Activated naive CD8-positive, alpha-beta T cell treated with anti-CD3 and anti-CD28 coated beads, Interleukin-2, amount 50 U/mL, for 16 hours (primary cell): Measurements from ENCODE around the gene FGF12.
"Not testable (repeated sequence)": the region's sequence is repeated elsewhere in the genome, so short reads cannot be mapped to it uniquely, and the experiment has no call there.

Experiments
- DNase-seq: peaks from one replicate; pipeline ENCODE4 v3.0.0-alpha.2; 2020; ENCODE audit warnings: low read depth, low spot score

The FGF12 gene

DNA sequence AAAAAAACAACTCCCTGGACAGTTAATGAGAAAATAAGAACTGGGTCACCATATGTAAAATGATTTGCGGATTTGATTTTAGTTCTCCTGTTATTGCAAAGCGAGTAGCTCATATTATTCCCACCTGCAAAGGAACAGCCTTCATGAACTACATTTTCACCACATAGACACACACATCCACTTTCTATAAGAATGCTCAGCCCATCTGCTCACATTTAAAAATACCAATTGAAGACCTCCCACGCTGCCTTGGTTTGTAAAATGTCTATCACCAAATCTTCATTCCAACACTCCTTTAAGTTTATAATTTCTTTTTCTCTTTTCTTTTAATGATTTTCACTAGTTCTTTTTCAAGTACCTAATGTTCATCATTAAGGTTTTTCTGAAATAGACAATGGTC lies 148.6 kb downstream of the FGF12 start:
- DNase-seq = no peak

DNA sequence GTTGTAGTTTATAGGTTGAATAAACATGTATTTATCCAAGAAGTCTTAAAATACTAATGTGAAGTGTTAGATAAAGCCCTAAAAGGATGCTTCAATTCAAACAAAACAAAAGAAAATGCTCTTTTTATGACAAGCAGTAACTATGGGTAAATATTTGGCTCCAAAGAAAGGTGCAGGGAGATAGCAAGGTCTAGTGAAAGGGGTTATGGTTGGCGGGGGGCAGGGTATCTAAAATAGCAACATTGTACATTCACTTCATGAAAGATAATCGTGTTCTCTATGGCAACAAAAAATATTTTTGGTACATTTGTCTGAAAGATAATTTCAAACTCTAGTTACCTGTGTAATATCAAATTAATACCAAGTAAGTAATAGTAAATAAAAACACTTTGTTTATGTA lies 149.5 kb downstream of the FGF12 start:
- DNase-seq = no peak

DNA sequence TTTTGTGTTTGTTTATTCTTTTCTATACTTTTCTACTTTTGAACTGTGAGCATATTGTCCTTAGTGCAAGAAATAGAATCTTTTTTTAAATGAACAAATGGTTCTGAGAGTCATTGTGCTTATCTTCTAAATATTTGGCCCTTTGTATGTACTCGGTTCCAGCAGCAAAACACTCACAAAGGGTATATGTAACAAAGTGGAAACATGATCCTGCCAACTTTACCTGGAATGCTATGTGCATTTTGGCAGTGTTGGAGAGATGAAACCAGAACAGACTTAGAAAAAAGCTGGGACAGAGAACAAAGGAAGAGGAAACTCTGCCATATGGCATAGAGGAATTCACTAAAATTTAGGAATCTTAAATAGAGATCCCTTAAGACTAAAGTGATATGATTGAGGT lies 150.1 kb downstream of the FGF12 start:
- DNase-seq = no peak

DNA sequence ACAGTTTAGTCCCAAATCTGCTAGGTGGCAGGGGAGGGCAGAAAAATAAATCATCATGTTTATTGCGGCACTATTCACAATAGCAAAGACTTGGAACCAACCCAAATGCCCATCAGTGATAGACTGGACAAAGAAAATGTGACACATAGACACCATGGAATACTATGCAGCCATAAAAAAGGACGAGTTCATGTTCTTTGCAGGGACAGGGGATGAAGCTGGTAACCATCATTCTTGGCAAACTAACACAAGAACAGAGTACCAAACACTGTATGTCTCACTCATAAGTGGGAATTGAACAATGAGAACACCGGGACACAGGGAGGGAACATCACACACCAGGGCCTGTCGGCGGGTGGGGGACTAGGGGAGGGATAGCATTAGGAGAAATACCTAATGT lies 150.6 kb downstream of the FGF12 start:
- DNase-seq = not testable (repeated sequence)

DNA sequence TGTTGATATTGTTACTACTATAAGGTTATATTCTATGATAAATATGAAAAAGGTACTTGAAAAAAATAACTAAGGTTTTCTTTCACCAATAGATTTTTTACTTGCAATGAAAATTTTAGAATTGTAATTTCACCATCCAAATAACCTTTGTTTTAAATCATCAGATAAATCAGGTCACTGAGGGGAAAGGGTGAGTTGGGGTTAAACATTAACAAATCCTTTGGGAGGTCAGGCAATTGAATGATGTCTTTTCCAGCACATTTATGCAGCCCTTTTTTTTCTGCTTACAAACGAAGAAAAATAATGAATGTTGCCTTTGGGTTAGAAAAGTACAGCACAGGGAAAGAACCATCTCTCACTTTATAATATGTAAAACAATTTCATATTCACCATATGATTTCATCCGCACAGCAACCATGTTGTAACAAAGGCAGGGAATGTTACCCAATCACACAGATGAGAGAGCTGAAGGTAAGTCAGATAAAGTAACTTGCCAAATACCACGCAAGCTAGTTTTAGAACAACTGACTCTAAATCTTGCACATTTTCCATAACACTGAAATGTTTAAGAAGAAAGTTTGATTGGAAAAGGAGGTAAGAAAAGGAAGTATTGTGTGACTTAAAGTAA lies 151.3 kb downstream of the FGF12 start:
- DNase-seq = no peak

DNA sequence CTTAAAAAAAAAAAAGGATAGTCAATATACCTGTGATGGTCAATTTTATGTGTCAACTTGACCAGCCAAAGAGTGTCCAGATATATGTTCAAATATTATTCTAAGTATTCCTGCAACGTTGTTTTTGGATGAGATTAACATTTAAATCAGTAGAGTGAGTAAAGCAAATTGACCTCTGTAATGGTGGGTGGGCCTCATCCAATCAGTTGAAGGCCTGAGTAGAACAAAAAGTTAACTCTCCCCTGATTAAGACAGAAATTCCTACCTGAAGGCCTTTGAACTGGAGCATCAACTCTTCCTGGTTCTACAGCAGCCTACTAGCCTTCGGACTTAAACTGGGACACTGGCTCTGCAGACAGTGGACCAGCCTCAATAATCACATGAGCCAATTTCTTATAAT lies 154.1 kb downstream of the FGF12 start:
- DNase-seq = no peak

DNA sequence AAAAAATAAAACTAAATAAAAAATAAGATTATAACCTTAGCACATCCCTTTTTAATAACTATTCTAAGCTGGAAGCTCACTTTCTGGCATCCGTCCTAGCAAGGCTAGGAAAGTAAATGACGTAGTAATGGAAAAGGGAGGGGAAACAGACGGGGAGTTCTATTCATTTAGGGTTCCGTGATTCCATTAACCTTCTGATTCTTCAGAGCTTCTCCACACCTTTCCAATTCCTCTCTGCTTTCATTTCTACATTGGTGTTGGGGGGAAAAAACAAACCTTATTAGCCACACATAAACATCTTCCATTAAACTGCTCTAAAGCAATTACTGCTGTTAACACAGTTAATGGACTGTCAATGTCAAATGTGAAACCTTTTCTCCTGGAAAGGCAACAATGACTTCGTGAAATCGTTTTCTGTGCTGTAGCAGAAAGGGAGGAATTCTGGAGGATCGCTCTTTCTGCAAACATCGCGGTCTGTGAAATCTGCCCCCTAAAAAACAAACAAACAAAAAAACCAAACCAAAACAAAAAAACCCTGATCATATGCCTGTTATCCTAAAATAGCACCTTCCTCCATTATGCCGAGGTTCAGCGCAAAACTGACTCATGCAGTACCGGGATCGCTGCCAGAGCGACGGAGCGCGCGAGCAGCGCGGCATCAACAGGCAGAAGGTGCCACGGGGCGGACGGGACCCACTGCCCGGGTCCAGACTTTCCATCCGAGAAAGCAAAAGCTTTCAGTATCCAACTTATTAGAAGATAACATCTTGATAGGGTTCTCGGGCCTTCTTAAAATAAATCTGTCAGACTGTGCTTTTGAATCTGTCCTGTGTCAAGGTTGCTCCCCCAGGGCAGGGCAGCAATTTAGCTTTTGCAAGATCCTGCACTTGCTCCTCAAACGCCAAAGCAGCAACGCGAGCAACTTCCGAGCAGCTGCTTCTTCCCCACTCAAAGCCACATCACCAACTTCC lies 156.2 kb downstream of the FGF12 start:
- DNase-seq = no peak

DNA sequence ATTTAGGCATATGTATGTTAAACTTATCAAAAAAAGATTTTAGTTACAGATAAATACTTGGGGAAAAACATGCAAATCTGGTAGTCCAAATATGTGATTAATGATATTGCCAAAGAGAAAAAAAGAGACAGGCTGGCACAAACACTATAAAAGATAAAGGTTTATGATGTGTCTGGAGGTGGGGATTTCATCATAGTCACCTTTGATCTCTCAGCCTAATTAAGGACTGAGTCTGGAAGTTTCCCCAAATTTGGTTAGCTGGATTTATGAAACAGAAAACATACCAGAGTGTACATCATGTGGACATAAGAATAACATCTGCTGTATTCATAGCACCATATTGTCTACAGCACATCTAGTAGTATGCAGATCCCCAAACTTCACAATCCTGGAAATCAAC lies 157.0 kb downstream of the FGF12 start:
- DNase-seq = no peak

DNA sequence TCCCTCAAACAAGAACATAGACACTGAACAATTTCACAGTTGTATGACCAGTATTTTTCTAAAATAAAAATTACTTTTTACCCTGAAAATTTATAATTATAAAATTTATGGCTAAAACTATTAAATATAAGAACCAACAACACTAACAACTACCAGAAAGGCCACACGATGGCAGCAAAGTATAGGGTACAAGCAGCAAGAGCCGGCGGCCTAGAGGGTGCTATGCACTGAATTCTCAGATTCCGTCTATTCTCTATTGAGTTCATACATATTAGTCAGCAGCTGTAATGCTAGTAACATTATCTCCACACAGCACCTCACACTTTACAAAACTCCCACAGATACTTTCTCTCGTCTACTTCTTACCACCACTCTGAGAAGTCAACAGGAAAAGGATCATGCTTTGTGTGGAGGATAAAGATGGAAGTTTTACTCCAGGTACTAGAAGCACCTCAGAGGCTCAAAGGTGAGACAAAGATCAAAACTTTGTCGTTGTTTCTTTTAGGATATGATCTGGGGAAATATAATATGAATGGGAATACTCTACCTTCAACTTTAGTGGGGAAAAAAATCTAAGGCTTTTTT lies 160.5 kb downstream of the FGF12 start:
- peak; percentile 20 for DNase-seq

DNA sequence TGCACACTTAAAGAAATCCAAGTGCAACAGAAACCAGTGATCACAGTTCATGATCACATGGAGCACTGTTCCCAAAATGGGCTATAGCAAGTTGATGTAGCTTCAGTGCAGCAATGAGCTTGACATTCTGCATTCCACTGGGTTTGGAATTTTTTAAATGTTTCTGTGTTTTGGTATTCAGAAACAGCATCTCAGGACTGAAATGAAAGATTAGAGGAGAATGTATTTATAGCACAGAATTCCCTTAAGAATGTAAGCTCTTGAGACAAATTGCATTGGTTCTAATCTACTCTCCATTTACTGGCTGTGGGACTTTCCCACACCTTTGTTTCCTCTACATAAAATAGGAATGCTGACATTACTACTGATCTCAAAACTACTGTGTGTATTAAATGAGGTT lies 162.7 kb downstream of the FGF12 start:
- no peak for DNase-seq

DNA sequence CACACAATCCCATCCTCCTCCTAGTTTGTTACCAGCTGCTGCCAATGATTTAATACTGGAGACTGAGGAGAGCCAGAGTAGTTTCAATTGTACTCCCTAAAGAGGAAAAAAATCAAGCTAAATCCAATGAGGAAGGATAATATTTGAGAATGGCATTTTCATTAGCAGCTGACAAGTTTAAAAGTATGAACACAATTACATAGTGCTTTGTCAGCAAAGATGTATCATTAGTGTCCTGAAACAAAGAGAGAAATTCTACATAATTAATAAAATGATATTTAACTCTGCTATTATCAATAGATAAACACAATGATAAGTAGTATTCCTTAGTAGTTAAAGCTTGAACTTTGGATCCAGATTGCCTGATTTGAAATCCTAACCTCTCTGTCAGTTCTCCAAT lies 163.9 kb downstream of the FGF12 start:
- no peak for DNase-seq

DNA sequence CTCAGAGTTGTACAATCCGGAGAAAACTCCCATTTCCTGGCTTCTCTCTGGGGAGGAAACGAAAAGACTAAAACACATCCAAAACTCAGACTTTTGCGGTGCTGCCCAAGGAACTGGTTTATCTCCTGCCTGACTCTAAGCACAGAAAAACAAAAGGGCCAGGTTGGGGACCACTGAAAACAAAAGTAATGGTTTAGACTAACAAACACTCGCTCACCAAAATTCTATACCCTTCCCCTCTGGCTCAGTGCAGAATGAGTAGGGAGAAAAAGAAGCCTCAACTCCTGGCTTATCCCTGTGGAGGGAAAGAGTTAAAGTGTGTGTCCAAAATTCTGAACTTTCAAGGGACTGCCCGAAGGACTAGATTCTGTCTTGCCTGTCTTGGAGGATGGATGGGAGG lies 173.6 kb downstream of the FGF12 start:
- DNase-seq = no peak

DNA sequence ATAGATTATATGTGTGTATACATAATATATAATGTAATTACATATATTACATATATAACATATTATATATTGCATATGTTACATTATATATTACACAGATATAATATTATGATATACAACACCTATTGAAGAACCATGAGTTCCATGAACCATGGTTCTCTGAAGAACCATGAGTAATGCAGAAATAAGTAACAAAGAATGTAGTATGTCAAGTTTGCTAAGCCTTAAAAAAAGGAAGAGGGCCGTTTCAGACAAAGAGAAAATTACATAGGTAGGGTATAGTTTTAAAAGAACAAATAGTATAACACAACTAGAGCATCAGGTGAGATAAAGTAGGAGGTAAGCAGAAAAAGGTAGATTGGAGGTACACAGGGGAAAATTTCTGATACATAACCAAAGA lies 177.0 kb downstream of the FGF12 start:
- no peak for DNase-seq

DNA sequence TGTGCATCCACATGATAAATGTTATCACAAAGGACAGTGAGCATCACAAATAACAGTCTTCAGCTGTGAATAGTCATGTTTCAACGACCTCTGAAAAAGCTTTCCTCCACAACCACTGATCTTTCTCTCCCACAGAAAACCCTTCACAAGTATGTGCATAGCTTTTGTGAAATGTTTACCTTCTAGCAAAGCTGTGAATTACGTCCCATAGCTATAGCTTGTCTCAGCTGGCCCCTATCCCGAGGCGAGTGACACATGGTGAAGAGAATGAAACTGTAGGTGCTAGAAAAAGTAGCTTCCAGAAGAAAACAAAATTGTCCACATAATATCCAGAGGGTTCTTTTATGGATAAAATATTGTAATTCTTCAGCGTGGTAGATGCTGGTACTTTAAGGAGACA lies 182.0 kb downstream of the FGF12 start:
- no peak for DNase-seq

DNA sequence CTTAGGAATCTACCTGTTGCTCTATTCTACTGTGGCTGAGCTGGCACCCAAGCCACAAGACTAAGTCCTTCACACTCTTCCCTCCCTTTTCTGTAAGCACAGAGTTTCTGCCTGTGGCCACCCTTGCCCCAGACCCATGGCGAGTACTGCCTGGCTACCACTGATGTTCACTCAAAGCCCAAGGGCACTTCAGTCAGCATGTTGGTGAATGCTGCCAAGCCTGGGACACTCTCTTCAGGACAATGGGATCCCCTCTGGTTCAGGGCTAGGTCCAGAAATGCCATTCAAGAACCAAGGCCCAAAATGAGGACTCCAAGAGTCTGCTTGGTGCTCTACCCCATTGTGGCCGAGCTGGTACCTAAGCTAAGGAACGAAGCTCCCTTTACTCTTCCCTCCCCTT lies 184.2 kb downstream of the FGF12 start:
- no peak for DNase-seq

DNA sequence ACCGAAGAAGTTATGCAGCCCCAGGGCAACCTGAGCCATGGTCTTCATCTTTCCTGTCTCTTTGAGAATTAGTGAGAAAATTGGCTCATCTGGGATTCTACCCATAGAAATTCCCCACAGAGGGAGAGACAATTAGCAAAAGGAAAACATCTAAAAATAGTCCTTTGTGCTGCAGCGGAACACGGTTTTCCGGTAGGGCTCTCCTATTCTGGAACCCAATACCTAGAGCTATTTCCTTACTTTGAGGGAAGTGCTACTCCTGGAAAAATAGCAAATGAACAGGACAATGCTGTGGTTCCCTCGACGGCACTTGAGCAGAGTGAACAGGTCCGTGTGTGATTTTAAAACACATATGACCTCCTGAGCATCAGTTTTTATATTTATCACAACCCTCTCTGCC lies 210.5 kb downstream of the FGF12 start:
- DNase-seq = no peak

DNA sequence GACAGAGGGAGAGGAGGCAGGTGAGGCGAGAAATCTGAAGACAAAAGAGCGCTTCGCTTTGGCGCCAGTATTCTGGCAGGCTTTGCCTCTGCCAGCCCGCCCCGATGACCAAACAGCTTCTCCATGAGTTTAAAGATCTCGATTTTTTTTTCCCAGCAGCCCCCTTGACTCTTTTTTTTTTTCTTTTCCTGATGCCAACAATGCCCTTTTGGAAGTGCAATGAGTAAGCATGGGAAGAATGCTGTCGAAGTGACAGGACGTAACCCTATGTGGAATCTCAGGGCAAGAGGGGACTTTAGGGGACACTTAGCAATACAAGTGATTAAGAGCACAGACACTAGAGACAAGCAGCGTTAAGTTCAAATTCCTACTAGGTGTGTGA lies 211.7 kb downstream of the FGF12 start:
- no peak for DNase-seq

DNA sequence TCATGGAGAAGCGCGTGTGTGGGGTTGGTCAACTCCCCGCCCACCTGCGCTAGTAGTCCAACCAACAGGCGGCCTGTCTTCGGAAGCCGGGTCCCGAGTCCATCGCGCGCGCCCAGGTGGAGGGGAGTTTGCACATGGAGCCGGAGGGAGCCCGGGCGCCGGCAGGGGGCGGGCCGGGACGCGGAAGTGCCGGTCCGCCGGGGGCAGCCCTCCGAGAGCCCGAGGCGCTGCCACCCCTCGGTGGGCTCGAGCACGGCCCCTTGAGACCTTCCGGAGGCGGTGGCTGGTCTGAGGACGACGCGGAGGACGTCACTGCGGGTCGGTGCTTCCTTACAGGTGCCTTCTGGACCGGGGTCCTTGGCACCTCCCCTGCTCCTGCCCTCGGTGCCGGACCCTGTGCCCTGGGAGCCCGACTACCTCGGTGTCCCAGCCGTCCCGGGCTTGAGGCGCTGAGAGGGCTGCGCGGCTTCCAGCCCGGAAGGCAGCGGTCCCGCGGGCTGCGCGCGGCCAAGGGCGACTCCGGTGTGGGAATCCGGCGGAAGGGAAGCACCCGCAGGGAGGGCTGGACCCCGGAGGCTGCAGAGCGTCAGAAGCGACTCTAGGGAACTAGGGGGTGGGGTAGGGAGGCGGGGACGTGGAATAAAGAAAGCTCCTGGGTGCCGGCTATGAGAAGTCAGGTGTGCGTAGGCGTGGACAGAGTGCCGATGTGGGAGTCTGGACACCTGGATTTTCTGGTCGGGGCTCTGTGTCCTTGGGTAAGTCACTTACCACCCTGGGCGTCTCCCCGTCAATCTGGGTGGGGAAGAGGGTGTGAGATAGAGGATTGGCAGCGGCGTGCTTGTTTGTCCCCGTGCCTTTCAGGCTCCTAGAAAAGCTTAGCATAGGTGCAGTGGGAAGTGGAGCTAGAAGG lies 212.3 kb downstream of the FGF12 start:
- DNase-seq = no peak

DNA sequence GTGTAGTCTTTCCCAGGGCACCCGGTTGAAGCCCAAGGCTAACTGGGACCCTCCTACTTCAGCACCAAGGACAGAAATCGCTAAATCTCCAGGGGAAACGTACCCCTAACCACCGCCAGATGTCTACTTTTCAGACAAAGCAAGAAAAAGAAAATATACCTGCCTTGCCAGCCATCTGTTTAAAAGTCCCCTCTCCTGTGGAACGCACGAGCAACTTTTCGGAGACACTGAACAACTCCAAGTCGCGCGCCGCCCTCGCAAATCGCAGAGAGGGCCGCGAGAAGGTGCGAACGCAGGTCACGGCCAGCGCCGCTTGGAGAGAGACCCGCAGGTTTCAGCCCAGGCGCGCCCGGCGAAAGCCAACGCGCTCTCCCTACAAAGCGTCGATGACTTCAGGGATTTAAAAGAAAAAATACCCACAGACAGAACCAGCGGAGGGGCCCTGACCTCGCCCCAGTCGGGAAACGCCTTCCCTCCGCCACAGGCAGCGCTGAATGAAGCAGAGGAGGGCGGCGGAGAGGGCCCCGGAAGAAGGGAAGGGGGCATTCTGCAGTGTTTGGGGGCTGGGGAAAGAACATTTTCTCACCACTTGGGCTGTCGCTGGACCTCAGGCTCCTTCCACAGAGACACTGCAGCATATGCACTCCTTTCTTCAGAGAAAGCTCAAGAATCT lies 213.1 kb downstream of the FGF12 start:
- no peak for DNase-seq

DNA sequence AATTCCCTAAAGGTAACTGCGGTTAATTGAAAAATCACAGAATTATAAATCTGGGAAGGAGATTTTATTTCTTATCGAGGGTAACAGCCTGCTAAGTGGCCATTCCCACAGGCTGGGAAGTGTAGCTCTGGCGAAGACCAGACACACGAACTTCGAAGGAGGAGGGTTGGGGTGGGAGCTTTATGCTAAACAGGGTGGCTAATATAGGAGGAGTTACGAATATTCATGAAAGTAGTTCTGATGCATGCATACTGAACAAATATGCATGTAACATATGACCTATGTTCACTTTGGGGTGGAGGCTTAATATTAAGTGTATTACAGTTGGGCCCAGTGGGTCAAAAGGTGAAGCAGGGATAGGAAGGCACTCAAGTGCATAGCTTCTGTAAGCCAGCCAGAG lies 221.6 kb downstream of the FGF12 start:
- DNase-seq = no peak

DNA sequence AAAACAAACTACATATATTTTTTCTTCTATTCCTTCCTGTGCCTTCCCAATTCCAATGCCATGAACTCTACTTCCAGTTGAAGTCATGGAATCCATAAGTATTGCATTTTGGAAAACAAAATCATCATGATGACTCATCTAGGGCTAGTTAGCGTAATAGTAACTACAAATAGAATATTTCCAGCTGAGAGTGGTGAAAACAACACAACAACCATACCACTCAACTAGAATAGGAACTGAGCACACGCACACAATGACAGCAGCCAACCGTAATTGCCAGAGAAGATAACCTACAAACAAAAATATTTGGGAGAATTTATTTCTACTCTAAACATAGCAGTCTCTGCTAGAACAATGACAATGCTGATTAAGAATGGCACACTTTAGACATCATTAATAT lies 225.9 kb downstream of the FGF12 start:
- no peak for DNase-seq
